CD14-positive monocyte (primary cell): Measurements from ENCODE around the gene VPS13A. TPM values are rescaled to one million over a fixed set of nuclear protein-coding genes. Genes with fewer than 3 reads are reported as not detected.
"Not testable (repeated sequence)": the region's sequence is repeated elsewhere in the genome, so short reads cannot be mapped to it uniquely, and the experiment has no call there.

Experiments
- DNase-seq, 3 donors: peaks; one replicate each; pipeline ENCODE4 v3.0.0-alpha.2; 2011 to 2022
- H2AFZ ChIP-seq: 2 replicates; pipeline ENCODE4 v1.6.0; 2012; ENCODE audit warnings: mild to moderate bottlenecking, low read depth, low read length, inconsistent platforms; ENCODE audit not compliant: insufficient read depth, poor library complexity, severe bottlenecking
- H3K27ac ChIP-seq, 2 donors: 1 replicate in 1 of 2; 2 replicates in 1 of 2; pipeline ENCODE4 v1.5.1; 2012 to 2013; ENCODE audit warnings: low read length in 2 of 2, control low read depth in 1 of 2, inconsistent platforms in 1 of 2, low read depth in 1 of 2, mild to moderate bottlenecking in 1 of 2
- H3K27me3 ChIP-seq, 2 donors: one replicate each; pipeline versions ENCODE4 v1.6.0 to v1.6.1; 2011 to 2013; ENCODE audit warnings: low read length in 2 of 2; ENCODE audit not compliant: control insufficient read depth in 2 of 2, insufficient read depth in 2 of 2
- H3K36me3 ChIP-seq, 2 donors: replicated peaks in 1 of 2; 1 replicate in 1 of 2; 2 replicates in 1 of 2; pipeline versions ENCODE4 v1.5.1 to v1.6.1; 2012 to 2013; ENCODE audit warnings: low read length in 2 of 2, control low read depth in 1 of 2, inconsistent platforms in 1 of 2, mild to moderate bottlenecking in 1 of 2; ENCODE audit not compliant: insufficient read depth in 2 of 2, control insufficient read depth in 1 of 2
- H3K4me1 ChIP-seq, 2 donors: 1 replicate in 1 of 2; 2 replicates in 1 of 2; pipeline versions ENCODE4 v1.5.1 to v1.6.1; 2012 to 2013; ENCODE audit warnings: low read length in 2 of 2, control low read depth in 1 of 2, inconsistent platforms in 1 of 2, mild to moderate bottlenecking in 1 of 2, moderate library complexity in 1 of 2; ENCODE audit not compliant: insufficient read depth in 2 of 2, control insufficient read depth in 1 of 2
- H3K4me2 ChIP-seq: replicated peaks from 2 replicates; pipeline ENCODE3; 2012; ENCODE audit warnings: low read length, moderate library complexity, mild to moderate bottlenecking; ENCODE audit not compliant: poor library complexity, severe bottlenecking; ENCODE audit errors: extremely low read depth
- H3K4me3 ChIP-seq, 3 experiments: fragments of 200-600 bp in 1 of 3; sonication (generic) in 1 of 3; replicated peaks in 1 of 3; 1 replicate in 2 of 3; 2 replicates in 1 of 3; pipeline ENCODE4 v1.5.1; 2011 to 2013; ENCODE audit warnings: low read length in 3 of 3, mild to moderate bottlenecking in 3 of 3, control low read depth in 2 of 3, low read depth in 2 of 3, inconsistent platforms in 1 of 3, moderate library complexity in 1 of 3
- H3K79me2 ChIP-seq: 2 replicates; pipeline ENCODE4 v1.6.0; 2012; ENCODE audit warnings: mild to moderate bottlenecking, control low read depth, inconsistent platforms, low read length, moderate library complexity; ENCODE audit not compliant: insufficient read depth
- H3K9ac ChIP-seq: 2 replicates; pipeline ENCODE4 v1.6.0; 2017; ENCODE audit warnings: low read length, mild to moderate bottlenecking; ENCODE audit not compliant: insufficient read depth, poor library complexity, severe bottlenecking
- H3K9me3 ChIP-seq, 2 donors: replicated peaks in 1 of 2; 1 replicate in 1 of 2; 2 replicates in 1 of 2; pipeline versions ENCODE4 v1.5.1 to v1.6.1; 2012 to 2013; ENCODE audit warnings: low read length in 2 of 2, control low read depth in 1 of 2; ENCODE audit not compliant: control insufficient read depth in 1 of 2, insufficient read depth in 1 of 2
- H4K20me1 ChIP-seq: 2 replicates; pipeline ENCODE4 v1.6.0; 2012; ENCODE audit warnings: mild to moderate bottlenecking, low read length, control low read depth, moderate library complexity; ENCODE audit not compliant: insufficient read depth
- H3K27ac Mint-ChIP-seq, 7 donors: one replicate each; pipeline ENCODE4 v1.8.0; 2020; ENCODE audit warnings: mild to moderate bottlenecking in 7 of 7, mixed read lengths in 7 of 7, moderate library complexity in 6 of 7, inconsistent platforms in 2 of 7
- H3K27me3 Mint-ChIP-seq, 3 donors: one replicate each; pipeline ENCODE4 v1.8.0; 2021 to 2022; ENCODE audit warnings: low read depth in 3 of 3, mild to moderate bottlenecking in 3 of 3, mixed read lengths in 3 of 3, moderate library complexity in 3 of 3, inconsistent platforms in 1 of 3
- H3K36me3 Mint-ChIP-seq, 2 donors: one replicate each; pipeline ENCODE4 v1.8.0; 2020; ENCODE audit warnings: mixed read lengths in 2 of 2, inconsistent platforms in 1 of 2, mild to moderate bottlenecking in 1 of 2
- H3K4me1 Mint-ChIP-seq: one replicate; pipeline ENCODE4 v1.8.0; 2020; ENCODE audit warnings: mild to moderate bottlenecking, mixed read lengths
- H3K4me3 Mint-ChIP-seq, 2 donors: one replicate each; pipeline ENCODE4 v1.8.0; 2020; ENCODE audit warnings: mild to moderate bottlenecking in 2 of 2, mixed read lengths in 2 of 2, moderate library complexity in 1 of 2
- H3K9me3 Mint-ChIP-seq, 7 donors: one replicate each; pipeline ENCODE4 v1.8.0; 2020 to 2022; ENCODE audit warnings: mixed read lengths in 7 of 7, mild to moderate bottlenecking in 6 of 7, moderate library complexity in 6 of 7, inconsistent platforms in 2 of 7
- WGBS: methylation state at CpG from one replicate; pipeline ENCODE4 v1.1.5; 2013; ENCODE audit warnings: missing lambda C conversion rate; ENCODE audit not compliant: insufficient coverage; 5-methylcytosine and 5-hydroxymethylcytosine counted together
- intact Hi-C, 2 donors: fragments of 100-400 bp; cut with micrococcal nuclease; formaldehyde crosslinking; loops; one replicate each; pipeline versions ENCODE4 v1.15.0 to v1.15.1; 2023
- polyA plus RNA-seq, 3 donors: library from polyadenylated mRNA; depleted of rRNA in 1 of 3; unstranded in 2 of 3; stranded (reverse) in 1 of 3; fragments of 300-500 nt in 2 of 3; fragments of >200 nt in 1 of 3; fragmentation: Illumina TruSeq in 2 of 3; gene quantifications; 1 replicate in 2 of 3; 2 replicates in 1 of 3; pipeline ENCODE4 v1.2.3, GENCODE V29; 2012 to 2021
- TF ChIP-seq, protein P1 (sequence below): fragments of 200-600 bp; IDR thresholded peaks from one replicate; pipeline ENCODE4 v1.8.0; 2022; ENCODE audit warnings: antibody characterized with exemption, mild to moderate bottlenecking

Gene VPS13A
- polyA plus RNA-seq, 3 donors, result 0.27 to 1.8 (median 1.1) TPM

DNA sequence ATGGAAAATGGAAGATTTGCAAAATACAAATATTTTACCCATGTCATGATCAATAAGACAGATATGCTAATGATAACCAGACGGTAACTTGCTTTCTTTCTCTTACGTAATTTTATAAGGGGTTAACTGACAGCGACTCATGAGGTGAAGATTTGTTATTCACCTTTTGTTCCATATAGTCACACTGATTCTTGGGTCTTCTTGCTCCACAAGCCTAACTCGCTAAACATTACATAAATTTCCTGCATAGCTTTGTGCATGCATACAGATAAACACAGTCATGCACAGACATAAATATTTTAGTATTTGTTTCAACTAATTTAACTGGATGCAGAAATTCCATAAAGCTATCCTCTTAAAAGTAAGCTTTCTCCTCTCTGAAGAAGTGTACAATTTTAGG, 225.9 kb downstream of the VPS13A start:
- H3K36me3 ChIP-seq, result peaks cover 0 to 4% of the 10 kb centered on the region in 2 donors
- no peaks in the 10 kb centered on the region for H3K27me3 ChIP-seq
- H3K4me1 Mint-ChIP-seq, result no peaks in the 10 kb centered on the region
- peaks cover 1 to 3% of the 10 kb centered on the region in 2 donors for H3K9me3 ChIP-seq
- H3K4me3 ChIP-seq, result no peak overlapping the region
- no peak overlapping the region for H3K27ac ChIP-seq
- peaks cover 7 to 17% of the 10 kb centered on the region in 2 donors for H3K36me3 Mint-ChIP-seq
- no peak overlapping the region for H3K9ac ChIP-seq
- H3K4me2 ChIP-seq, result no peak overlapping the region
- intact Hi-C loops, result no loop called here
- no peaks in the 10 kb centered on the region for H3K4me1 ChIP-seq
- TF ChIP-seq, protein P1, sequence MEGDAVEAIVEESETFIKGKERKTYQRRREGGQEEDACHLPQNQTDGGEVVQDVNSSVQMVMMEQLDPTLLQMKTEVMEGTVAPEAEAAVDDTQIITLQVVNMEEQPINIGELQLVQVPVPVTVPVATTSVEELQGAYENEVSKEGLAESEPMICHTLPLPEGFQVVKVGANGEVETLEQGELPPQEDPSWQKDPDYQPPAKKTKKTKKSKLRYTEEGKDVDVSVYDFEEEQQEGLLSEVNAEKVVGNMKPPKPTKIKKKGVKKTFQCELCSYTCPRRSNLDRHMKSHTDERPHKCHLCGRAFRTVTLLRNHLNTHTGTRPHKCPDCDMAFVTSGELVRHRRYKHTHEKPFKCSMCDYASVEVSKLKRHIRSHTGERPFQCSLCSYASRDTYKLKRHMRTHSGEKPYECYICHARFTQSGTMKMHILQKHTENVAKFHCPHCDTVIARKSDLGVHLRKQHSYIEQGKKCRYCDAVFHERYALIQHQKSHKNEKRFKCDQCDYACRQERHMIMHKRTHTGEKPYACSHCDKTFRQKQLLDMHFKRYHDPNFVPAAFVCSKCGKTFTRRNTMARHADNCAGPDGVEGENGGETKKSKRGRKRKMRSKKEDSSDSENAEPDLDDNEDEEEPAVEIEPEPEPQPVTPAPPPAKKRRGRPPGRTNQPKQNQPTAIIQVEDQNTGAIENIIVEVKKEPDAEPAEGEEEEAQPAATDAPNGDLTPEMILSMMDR, result no peak
- WGBS, result no CpG with 5 or more reads among the region's 4 CpGs
- H3K79me2 ChIP-seq, result no peaks in the 10 kb centered on the region
- H3K27ac Mint-ChIP-seq, result no peak overlapping the region
- H3K9me3 Mint-ChIP-seq, result peaks cover 2 to 4% (median 3%) of the 10 kb centered on the region in 7 donors
- peaks cover 0 to 2% (median 0%) of the 10 kb centered on the region in 3 donors for H3K27me3 Mint-ChIP-seq
- DNase-seq, result no peak
- no peak overlapping the region for H3K4me3 Mint-ChIP-seq
- H4K20me1 ChIP-seq, result no peaks in the 10 kb centered on the region
- no peak overlapping the region for H2AFZ ChIP-seq

GRCh38 chr9:77408521-77408920, 231.2 kb downstream of the VPS13A start:
- H3K27ac Mint-ChIP-seq, H3K9me3 ChIP-seq, H3K4me1 Mint-ChIP-seq, H3K36me3 ChIP-seq, H3K4me2 ChIP-seq, DNase-seq, H3K4me3 ChIP-seq, H3K9ac ChIP-seq, H3K27ac ChIP-seq, H3K79me2 ChIP-seq, H3K4me1 ChIP-seq, H3K4me3 Mint-ChIP-seq, H2AFZ ChIP-seq, H4K20me1 ChIP-seq, intact Hi-C loops, H3K27me3 ChIP-seq, H3K27me3 Mint-ChIP-seq: not testable (repeated sequence)
- peaks cover 18 to 21% of the 10 kb centered on the region in 2 donors for H3K36me3 Mint-ChIP-seq
- 100% methylated on average over 3 of the region's 9 CpGs for WGBS
- peaks cover 11 to 28% (median 22%) of the 10 kb centered on the region in 7 donors for H3K9me3 Mint-ChIP-seq
